ENCODE data around the gene CYP19A1. TPM values are rescaled to one million over a fixed set of nuclear protein-coding genes. Genes with fewer than 3 reads are reported as not detected.

The CYP19A1 gene
- total RNA-seq, 1 donor from 2014 or later: 0.95 TPM

GRCh38 chr15:51382787-51383186 is 44.4 kb upstream of the CYP19A1 start:
- intact Hi-C loops (cut with DNase I): loop anchor here (5.0 kb wide), 1 partner anchor 105 kb away; no protein-coding TSS in a partner anchor
- no peaks in the 10 kb centered on the region for H3K27me3 ChIP-seq (ENCODE audit: low read depth)
- DNase-seq (no peak), ATAC-seq (no peak)
- H3K36me3 ChIP-seq: no peaks in the 10 kb centered on the region
- H3K4me1 ChIP-seq: peaks cover 5% of the 10 kb centered on the region
- peak; percentile 28 for TF ChIP-seq CTCF (IDR thresholded peaks at IDR 0.05)
- H3K9me3 ChIP-seq: no peaks in the 10 kb centered on the region
- H3K4me3 ChIP-seq: no peak overlapping the region
- no peak overlapping the region for H3K27ac ChIP-seq

GRCh38 chr15:51380999-51381806 is 42.8 kb upstream of the CYP19A1 start:
- Histone ChIP-seq H3K36me3 (no peaks in the 10 kb centered on the region), H3K4me1 (peaks cover 5% of the 10 kb centered on the region), H3K9me3 (no peaks in the 10 kb centered on the region), H3K27ac (no peak overlapping the region), H3K4me3 (no peak overlapping the region), H3K27me3 (ENCODE audit: low read depth) (no peaks in the 10 kb centered on the region)
- intact Hi-C loops (cut with DNase I): loop anchor here (5.0 kb wide), 1 partner anchor 104 kb away; no protein-coding TSS in a partner anchor
- ATAC-seq (peak; percentile 86 to 90), DNase-seq (no peak)
- TF ChIP-seq CTCF (IDR thresholded peaks at IDR 0.05): peak; percentile 75

- H3K36me3 ChIP-seq: no peaks in the 10 kb centered on the region
- TF ChIP-seq CTCF (IDR thresholded peaks at IDR 0.05): no peak
- no peaks in the 10 kb centered on the region for H3K27me3 ChIP-seq (ENCODE audit: low read depth)
- no peak overlapping the region for H3K27ac ChIP-seq
- DNase-seq: no peak
- no peaks in the 10 kb centered on the region for H3K9me3 ChIP-seq
- peaks cover 5% of the 10 kb centered on the region for H3K4me1 ChIP-seq
- intact Hi-C loops (cut with DNase I): no loop called here
- H3K4me3 ChIP-seq: no peak overlapping the region
- ATAC-seq: no peak
Measured at GRCh38 chr15:51379390-51379789, 41.0 kb upstream of the CYP19A1 start.

GRCh38 chr15:51378406-51378805 is 40.0 kb upstream of the CYP19A1 start:
- no peak overlapping the region for H3K27ac ChIP-seq

More at GRCh38 chr15:51378406-51378805, 40.0 kb upstream of the CYP19A1 start:
- Histone ChIP-seq H3K4me1 (peaks cover 5% of the 10 kb centered on the region), H3K27me3 (ENCODE audit: low read depth) (no peaks in the 10 kb centered on the region), H3K36me3 (no peaks in the 10 kb centered on the region), H3K4me3 (no peak overlapping the region), H3K9me3 (no peaks in the 10 kb centered on the region)
- no peak for TF ChIP-seq CTCF (IDR thresholded peaks at IDR 0.05)
- no peak for ATAC-seq
- intact Hi-C loops (cut with DNase I): no loop called here
- DNase-seq: no peak

Measured in lower lobe of right lung (tissue), 2 donors.